HepG2 (cell line): ENCODE data around the gene USP36. TPM values are rescaled to one million over a fixed set of nuclear protein-coding genes. Genes with fewer than 3 reads are reported as not detected.

Experiments
- ATAC-seq: fragments of 200-7000 bp; cut with Tn5 transposase; 3 replicates; pipeline ENCODE4 v1.9.1; 2020; ENCODE audit warnings: mild to moderate bottlenecking, moderate library complexity
- BruUV-seq: library from RNA; stranded (reverse); fragments of 400-500 nt; replicated peaks from 2 replicates; lab custom pipeline; 2021; lab: Mats Ljungman, UMichigan
- CTCF ChIA-PET: fragments of 300-600 bp; formaldehyde crosslinking; extraction: SDS; loops from one replicate; lab custom pipeline; 2021; ENCODE audit warnings: low total read pairs, inconsistent platforms, low intra/inter-chr PET ratio; lab: Yijun Ruan, JAX
- POLR2A ChIA-PET: fragments of 350-600 bp; sonication (Branson Sonifier 250); formaldehyde crosslinking; loops from one replicate; lab custom pipeline; 2020; ENCODE audit warnings: antibody characterized with exemption, inconsistent platforms; lab: Yijun Ruan, JAX
- DNase-seq: peaks from one replicate; pipeline ENCODE4 v3.0.0-alpha.2; 2015; ENCODE audit warnings: low spot score
- FAIRE-seq: peaks from 3 replicates; lab custom pipeline; 2011; peaks lifted over from hg19 to GRCh38; lab: Jason Lieb, UNC
- H2AFZ ChIP-seq: one replicate; pipeline ENCODE4 v1.6.1; 2011; ENCODE audit warnings: low read length, inconsistent platforms
- H3K27ac ChIP-seq: fragments of 300-600 bp; 3 replicates; pipeline ENCODE4 v1.8.0; 2011; ENCODE audit warnings: mixed run types, mild to moderate bottlenecking, mixed read lengths, low read length, inconsistent platforms; ENCODE audit not compliant: insufficient read depth; ENCODE audit errors: extremely low read length
- H3K27me3 ChIP-seq, 2 experiments: fragments of 200-600 bp in 1 of 2; 2 replicates in 1 of 2; 3 replicates in 1 of 2; pipeline versions ENCODE4 v1.6.0 to v1.8.0; 2011; ENCODE audit warnings: low read length in 2 of 2, mild to moderate bottlenecking in 2 of 2, moderate library complexity in 2 of 2, inconsistent platforms in 1 of 2; ENCODE audit not compliant: insufficient read depth in 2 of 2, control insufficient read depth in 1 of 2
- H3K36me3 ChIP-seq, 2 experiments: fragments of 200-600 bp in 1 of 2; replicated peaks in 1 of 2; 2 replicates in 1 of 2; 3 replicates in 1 of 2; pipeline versions ENCODE4 v1.5.1 to v1.8.0; 2011; ENCODE audit warnings: low read length in 2 of 2, inconsistent platforms in 1 of 2; ENCODE audit not compliant: insufficient read depth in 2 of 2, control insufficient read depth in 1 of 2
- H3K4me1 ChIP-seq: 2 replicates; pipeline ENCODE4 v1.5.1; 2012; ENCODE audit warnings: low read length, inconsistent platforms; ENCODE audit not compliant: insufficient read depth
- H3K4me2 ChIP-seq: 2 replicates; pipeline ENCODE4 v1.6.0; 2011; ENCODE audit warnings: low read depth, low read length, inconsistent platforms
- H3K4me3 ChIP-seq, 3 experiments: fragments of 200-600 bp in 1 of 3; sonication (generic), shearing (Covaris generic) in 1 of 3; replicated peaks in 1 of 3; 2 replicates each; pipeline ENCODE4 v1.5.1; 2011 to 2016; ENCODE audit warnings: low read length in 3 of 3, inconsistent platforms in 2 of 3, low read depth in 2 of 3, mild to moderate bottlenecking in 2 of 3, control low read depth in 1 of 3, mixed read lengths in 1 of 3; ENCODE audit not compliant: insufficient read depth in 1 of 3
- H3K79me2 ChIP-seq: one replicate; pipeline ENCODE4 v1.6.1; 2011; ENCODE audit warnings: low read length, inconsistent platforms; ENCODE audit not compliant: insufficient read depth
- H3K9ac ChIP-seq: 2 replicates; pipeline ENCODE4 v1.6.0; 2011; ENCODE audit warnings: mild to moderate bottlenecking, low read depth, low read length, inconsistent platforms; ENCODE audit not compliant: insufficient read depth
- H3K9me3 ChIP-seq: 2 replicates; pipeline ENCODE4 v1.5.1; 2012; ENCODE audit warnings: mild to moderate bottlenecking, low read length
- H4K20me1 ChIP-seq: 2 replicates; pipeline ENCODE4 v1.6.0; 2011; ENCODE audit warnings: inconsistent platforms, mild to moderate bottlenecking, low read length, moderate library complexity; ENCODE audit not compliant: insufficient read depth
- ATF7 ChIP-seq, 2 experiments: fragments of 450-650 bp in 1 of 2; sonication (generic) in 1 of 2; formaldehyde crosslinking in 1 of 2; IDR thresholded peaks; 2 replicates each; pipeline versions ENCODE4 v1.4.0 to v1.6.1; 2016 to 2020; ENCODE audit warnings: antibody characterized with exemption in 1 of 2, mild to moderate bottlenecking in 1 of 2, missing genetic modification reagents in 1 of 2
- CREB1 ChIP-seq, 2 experiments: fragments of 450-650 bp in 1 of 2; IDR thresholded peaks; 2 replicates each; pipeline ENCODE4 v1.6.1; 2016 to 2017; ENCODE audit warnings: control low read depth in 1 of 2, mild to moderate bottlenecking in 1 of 2, missing compliant biosample characterization in 1 of 2, missing genetic modification characterization in 1 of 2
- HOXA3 ChIP-seq: sonication (generic); formaldehyde crosslinking; IDR thresholded peaks from 2 replicates; pipeline ENCODE4 v1.5.0; 2020; ENCODE audit warnings: missing genetic modification reagents
- SNAPC2 ChIP-seq: sonication (generic); formaldehyde crosslinking; IDR thresholded peaks from 2 replicates; pipeline ENCODE4 v1.8.1; 2022; ENCODE audit warnings: mild to moderate bottlenecking, missing genetic modification reagents
- WGBS: methylation state at CpG from one replicate; pipeline ENCODE4 v1.1.6; 2017; ENCODE audit warnings: low lambda C conversion rate; 5-methylcytosine and 5-hydroxymethylcytosine counted together
- in situ Hi-C: cut with HindIII; loops from 2 replicates; pipeline ENCODE4 v1.10.0; 2017; ENCODE audit warnings: low pct_unique_long_range_greater_than_20kb; ENCODE audit not compliant: extremely low pct_ligation_motif_present
- intact Hi-C: fragments of 100-400 bp; cut with micrococcal nuclease; formaldehyde crosslinking; loops from one replicate; pipeline ENCODE4 v1.10.0; 2022; ENCODE audit not compliant: unreplicated experiment
- polyA plus RNA-seq, 8 experiments: library from polyadenylated mRNA; depleted of rRNA in 3 of 8; stranded (reverse) in 7 of 8; unstranded in 1 of 8; fragments of >200 nt; fragmentation: Illumina TruSeq in 4 of 8; extraction: Trizol in 4 of 8; gene quantifications; 2 replicates each; pipeline versions ENCODE4 v1.2.1 to v1.2.3, GENCODE V29; 2011 to 2016; ENCODE audit warnings: low read depth in 4 of 8, missing spikeins in 1 of 8, mixed read lengths in 1 of 8; ENCODE audit not compliant: insufficient read depth in 1 of 8
- total RNA-seq, 5 experiments: library from RNA; depleted of rRNA; stranded (reverse); fragments of >200 nt; fragmentation: Illumina TruSeq; extraction: Trizol; gene quantifications; 2 replicates each; pipeline ENCODE4 v1.2.3, GENCODE V29; 2016; ENCODE audit warnings: low read depth in 1 of 5
- TF ChIP-seq, protein P1 (sequence below): sonication (generic); formaldehyde crosslinking; IDR thresholded peaks from 2 replicates; pipeline ENCODE4 v1.4.0; 2020; ENCODE audit warnings: mild to moderate bottlenecking, missing genetic modification reagents

Gene USP36
- total and polyA plus RNA-seq, 2 of the 13 experiments (the other 11 are each of a cell fraction or from before 2014, with no cell fraction given), result 29.6 to 45.9 TPM

DNA sequence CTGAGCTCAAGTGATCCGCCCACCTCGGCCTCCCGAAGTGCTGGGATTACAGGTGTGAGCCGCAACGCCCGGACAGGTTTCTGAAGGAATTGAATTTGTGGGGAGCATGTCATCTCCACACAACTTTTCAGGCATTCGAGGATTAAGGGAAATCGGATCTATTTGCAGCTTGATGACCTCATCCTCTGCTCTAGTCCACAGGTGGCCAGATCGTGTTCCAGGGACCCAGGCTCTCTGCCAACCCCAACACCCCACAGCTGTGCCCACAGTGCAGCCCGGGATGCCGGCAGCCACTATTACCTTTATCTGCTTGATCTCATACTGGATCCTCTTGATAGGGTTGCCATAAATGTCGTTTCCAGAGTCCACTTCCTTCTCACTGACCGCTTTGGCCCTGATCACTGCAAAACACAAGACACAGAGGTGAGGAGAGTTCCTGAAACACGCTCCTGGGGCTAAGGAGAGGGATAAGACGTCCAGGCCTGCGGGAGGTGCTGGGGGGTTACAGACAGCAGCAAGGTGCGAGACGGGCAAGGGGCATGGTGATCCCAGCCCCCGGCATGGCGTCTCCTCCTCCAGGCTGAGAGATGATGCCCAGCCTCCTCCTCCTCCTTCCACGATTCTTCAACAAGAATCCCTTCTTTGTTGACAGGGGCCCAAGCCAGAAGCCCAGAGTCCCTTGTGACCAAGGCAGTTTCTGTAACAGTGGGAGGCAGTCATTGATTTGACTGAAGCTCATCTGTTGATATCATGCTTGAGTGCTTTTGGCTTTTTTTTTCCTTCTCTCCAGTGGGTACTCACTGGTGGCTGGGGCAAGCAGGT is 33.1 kb upstream of the USP36 start:
- ATAC-seq, result no peak
- intact Hi-C loops, result no loop called here
- Histone ChIP-seq H3K4me3 (no peak overlapping the region), H3K36me3 (peaks cover 5 to 21% of the 10 kb centered on the region in 2 experiments; a peak in 2 of 5 replicates), H3K79me2 (no peaks in the 10 kb centered on the region), H2AFZ (no peak overlapping the region), H3K27me3 (no peaks in the 10 kb centered on the region), H3K4me1 (no peaks in the 10 kb centered on the region), H3K27ac (no peak overlapping the region), H3K9ac (no peak overlapping the region), H4K20me1 (no peaks in the 10 kb centered on the region), H3K4me2 (no peak overlapping the region), H3K9me3 (no peaks in the 10 kb centered on the region)
- in situ Hi-C loops, result no loop called here
- CTCF ChIA-PET, result no interaction called here
- TF ChIP-seq, protein P1, sequence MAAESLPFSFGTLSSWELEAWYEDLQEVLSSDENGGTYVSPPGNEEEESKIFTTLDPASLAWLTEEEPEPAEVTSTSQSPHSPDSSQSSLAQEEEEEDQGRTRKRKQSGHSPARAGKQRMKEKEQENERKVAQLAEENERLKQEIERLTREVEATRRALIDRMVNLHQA (CRISPR knock-in tag), result no peak
- TF ChIP-seq ATF7 (IDR thresholded peaks at IDR 0.05) (peak; percentile 66), ATF7 (CRISPR knock-in tag; IDR thresholded peaks at IDR 0.05) (no peak)
- WGBS, result 95% methylated on average over 20 of the region's 21 CpGs
- BruUV-seq, result no TSS peak
- DNase-seq, result no peak
- no peak for FAIRE-seq
- POLR2A ChIA-PET, result no interaction called here

DNA sequence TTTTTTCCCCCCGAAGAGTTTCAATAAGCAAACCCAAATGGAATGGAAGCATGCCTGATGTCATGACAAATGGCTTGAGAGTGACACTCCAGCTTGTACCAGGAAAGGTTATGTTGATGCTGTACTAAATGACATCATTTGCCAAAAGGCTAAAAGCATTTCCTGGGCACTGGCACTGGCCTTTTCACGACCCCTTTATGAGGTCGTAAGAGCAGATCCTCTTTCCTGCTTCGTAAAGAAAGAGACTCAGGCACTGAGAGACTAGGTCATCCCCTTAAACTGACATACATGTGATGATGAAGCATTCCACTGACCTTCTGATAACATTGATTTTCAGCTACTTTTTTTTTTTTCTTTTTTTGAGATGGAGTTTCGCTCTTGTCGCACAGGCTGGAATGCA is 31.9 kb upstream of the USP36 start:
- peaks cover 5 to 23% of the 10 kb centered on the region in 2 experiments; a peak in 2 of 5 replicates for H3K36me3 ChIP-seq
- no TSS peak for BruUV-seq
- CTCF ChIA-PET, result no interaction called here
- ATAC-seq (no peak), DNase-seq (no peak), FAIRE-seq (peak; percentile 4)
- no peak overlapping the region for H2AFZ ChIP-seq
- H3K4me3 ChIP-seq, result no peak overlapping the region
- no peaks in the 10 kb centered on the region for H3K79me2 ChIP-seq
- intact Hi-C loops, result no loop called here
- H3K4me2 ChIP-seq, result no peak overlapping the region
- H3K27ac ChIP-seq, result no peak overlapping the region
- in situ Hi-C loops, result no loop called here
- WGBS, result 90% methylated on average over 6 of the region's 6 CpGs
- POLR2A ChIA-PET, result no interaction called here
- TF ChIP-seq SNAPC2 (CRISPR knock-in tag) (no peak), ATF7 (IDR thresholded peaks at IDR 0.05) (peak; percentile 62; the same call in 1 of the 2 replicates), ATF7 (CRISPR knock-in tag; IDR thresholded peaks at IDR 0.05) (no peak), HOXA3 (no peak), CREB1 (IDR thresholded peaks at IDR 0.05) (0 out of 2 replicates have a peak, but pooled peaks have one; percentile 20), CREB1 (CRISPR knock-in tag; IDR thresholded peaks at IDR 0.05) (no peak)
- H3K9ac ChIP-seq, result no peak overlapping the region
- no peaks in the 10 kb centered on the region for H3K4me1 ChIP-seq
- no peaks in the 10 kb centered on the region for H3K9me3 ChIP-seq
- no peaks in the 10 kb centered on the region for H3K27me3 ChIP-seq
- H4K20me1 ChIP-seq, result no peaks in the 10 kb centered on the region
